D341Med (cell line): ENCODE measurements around the gene RAPGEF2.

Experiments
- DNase-seq: peaks from one replicate; pipeline ENCODE4 v3.0.0; 2012; ENCODE audit warnings: low spot score

RAPGEF2 gene

GRCh38 chr4:159197885-159198269 lies 95.0 kb downstream of the RAPGEF2 start:
- DNase-seq: no peak

GRCh38 chr4:159199826-159200225 lies 96.9 kb downstream of the RAPGEF2 start:
- DNase-seq: no peak

GRCh38 chr4:159201168-159201567 lies 98.3 kb downstream of the RAPGEF2 start:
- no peak for DNase-seq

GRCh38 chr4:159204566-159204965 lies 101.7 kb downstream of the RAPGEF2 start:
- DNase-seq: no peak

- DNase-seq: no peak
Observed at GRCh38 chr4:159205466-159205865, 102.6 kb downstream of the RAPGEF2 start.

- no peak for DNase-seq
Observed at GRCh38 chr4:159206427-159206871, 103.6 kb downstream of the RAPGEF2 start.

- no peak for DNase-seq
Observed at GRCh38 chr4:159209249-159209648, 106.4 kb downstream of the RAPGEF2 start.

- DNase-seq: no peak
Observed at GRCh38 chr4:159210975-159211374, 108.1 kb downstream of the RAPGEF2 start.

- no peak for DNase-seq
Observed at GRCh38 chr4:159212675-159213293, 109.9 kb downstream of the RAPGEF2 start.

GRCh38 chr4:159216834-159217233 lies 114.0 kb downstream of the RAPGEF2 start:
- DNase-seq: no peak

- DNase-seq: no peak
Observed at GRCh38 chr4:159219862-159220261, 117.0 kb downstream of the RAPGEF2 start.

GRCh38 chr4:159220353-159220752 lies 117.5 kb downstream of the RAPGEF2 start:
- DNase-seq: no peak

GRCh38 chr4:159221280-159221679 lies 118.4 kb downstream of the RAPGEF2 start:
- no peak for DNase-seq

GRCh38 chr4:159222043-159222552 lies 119.2 kb downstream of the RAPGEF2 start:
- DNase-seq: no peak

GRCh38 chr4:159224408-159224807 lies 121.5 kb downstream of the RAPGEF2 start:
- DNase-seq: no peak

GRCh38 chr4:159227378-159227777 lies 124.5 kb downstream of the RAPGEF2 start:
- DNase-seq: no peak

- peak; percentile 24 for DNase-seq
Observed at GRCh38 chr4:159227984-159228383, 125.1 kb downstream of the RAPGEF2 start.

GRCh38 chr4:159229164-159229563 lies 126.3 kb downstream of the RAPGEF2 start:
- DNase-seq: no peak

GRCh38 chr4:159232465-159233106 lies 129.7 kb downstream of the RAPGEF2 start:
- no peak for DNase-seq

GRCh38 chr4:159235779-159236368 lies 133.0 kb downstream of the RAPGEF2 start:
- no peak for DNase-seq

GRCh38 chr4:159237975-159238374 lies 135.1 kb downstream of the RAPGEF2 start:
- DNase-seq: no peak

- DNase-seq: no peak
Observed at GRCh38 chr4:159238631-159239030, 135.8 kb downstream of the RAPGEF2 start.

- no peak for DNase-seq
Observed at GRCh38 chr4:159239629-159240028, 136.8 kb downstream of the RAPGEF2 start.
